GM21737 (cell line): Measurements from ENCODE around the gene KRTAP4-4.

Experiments used
- ATAC-seq: cut with Tn5 transposase; IDR thresholded peaks from one replicate; pipeline ENCODE4 v1.9.1; 2021; ENCODE audit warnings: mild to moderate bottlenecking, moderate library complexity; ENCODE audit not compliant: unreplicated experiment

Gene KRTAP4-4

GRCh38 chr17:41116297-41116696 is 44.3 kb downstream of the KRTAP4-4 start:
- no peak for ATAC-seq

- no peak for ATAC-seq
Measured at GRCh38 chr17:41111151-41111885, 49.2 kb downstream of the KRTAP4-4 start.
